NCI-H774 (cell line): Measurements from ENCODE around the gene CFAP61.
A peak's percentile ranks its signal among the peaks of the same experiment; 100 is the strongest.
"Not testable (repeated sequence)": the region's sequence is repeated elsewhere in the genome, so short reads cannot be mapped to it uniquely, and the experiment has no call there.

Source experiments
- DNase-seq: peaks from one replicate; lab custom pipeline; 2025; lab: John Stamatoyannopoulos, UW

Gene CFAP61

GRCh38 chr20:20211988-20212518 is 159.7 kb downstream of the CFAP61 start:
- peak; percentile 69 for DNase-seq

GRCh38 chr20:20212675-20213096 is 160.4 kb downstream of the CFAP61 start:
- peak; percentile 72 for DNase-seq

- peak; percentile 29 for DNase-seq
These were observed 161.3 kb downstream of the CFAP61 start for GRCh38 chr20:20213526-20214121.

GRCh38 chr20:20214757-20215275 is 162.5 kb downstream of the CFAP61 start:
- peak; percentile 51 for DNase-seq

- peak; percentile 89 for DNase-seq
These were observed 163.8 kb downstream of the CFAP61 start for GRCh38 chr20:20215976-20216727.

- no peak for DNase-seq
These were observed 164.6 kb downstream of the CFAP61 start for GRCh38 chr20:20216941-20217340.

GRCh38 chr20:20217621-20218020 is 165.3 kb downstream of the CFAP61 start:
- no peak for DNase-seq

- not testable (repeated sequence) for DNase-seq
These were observed 165.8 kb downstream of the CFAP61 start for GRCh38 chr20:20218106-20218505.

- no peak for DNase-seq
These were observed 166.7 kb downstream of the CFAP61 start for GRCh38 chr20:20219016-20219415.

- no peak for DNase-seq
These were observed 167.8 kb downstream of the CFAP61 start for GRCh38 chr20:20220134-20220533.

GRCh38 chr20:20223981-20224380 is 171.6 kb downstream of the CFAP61 start:
- DNase-seq = no peak

GRCh38 chr20:20224806-20225205 is 172.5 kb downstream of the CFAP61 start:
- no peak for DNase-seq

- peak; percentile 92 for DNase-seq
These were observed 173.2 kb downstream of the CFAP61 start for GRCh38 chr20:20225325-20226043.

- no peak for DNase-seq
These were observed 174.2 kb downstream of the CFAP61 start for GRCh38 chr20:20226554-20226953.

- no peak for DNase-seq
These were observed 174.8 kb downstream of the CFAP61 start for GRCh38 chr20:20227013-20227571.

GRCh38 chr20:20228351-20228750 is 176.0 kb downstream of the CFAP61 start:
- DNase-seq = no peak

GRCh38 chr20:20229595-20229994 is 177.3 kb downstream of the CFAP61 start:
- no peak for DNase-seq

- no peak for DNase-seq
These were observed 178.4 kb downstream of the CFAP61 start for GRCh38 chr20:20230741-20231140.

- DNase-seq = no peak
These were observed 179.4 kb downstream of the CFAP61 start for GRCh38 chr20:20231528-20232298.

- DNase-seq = no peak
These were observed 180.7 kb downstream of the CFAP61 start for GRCh38 chr20:20233041-20233514.

GRCh38 chr20:20235681-20236080 is 183.3 kb downstream of the CFAP61 start:
- DNase-seq = no peak
